Gastrocnemius medialis (tissue), 4 donors: ENCODE measurements around the gene SLAMF9. TPM values are rescaled to one million over a fixed set of nuclear protein-coding genes. Genes with fewer than 3 reads are reported as not detected.

Experiments
- ATAC-seq, 2 donors: fragments of 150-250 bp; one replicate each; pipeline ENCODE4 v1.9.1; 2016
- DNase-seq, 2 donors: peaks; one replicate each; pipeline ENCODE4 v3.0.0-alpha.2; 2019
- H3K27ac ChIP-seq, 4 donors: fragments of 200-600 bp; sonication (generic); 1 replicate in 1 of 4; 2 replicates in 3 of 4; pipeline ENCODE4 v1.5.1; 2016 to 2018; ENCODE audit warnings: mild to moderate bottlenecking in 2 of 4, moderate library complexity in 1 of 4
- H3K27me3 ChIP-seq, 3 donors: fragments of 200-600 bp; sonication (generic) in 2 of 3; 1 replicate in 1 of 3; 2 replicates in 2 of 3; pipeline versions ENCODE4 v1.5.1 to v1.6.0; 2016 to 2019; ENCODE audit warnings: mild to moderate bottlenecking in 1 of 3, moderate library complexity in 1 of 3
- H3K36me3 ChIP-seq, 2 donors: fragments of 200-600 bp; sonication (generic) in 1 of 2; one replicate each; pipeline ENCODE4 v1.5.1; 2017 to 2018
- H3K4me1 ChIP-seq, 2 donors: fragments of 200-600 bp; sonication (generic) in 1 of 2; one replicate each; pipeline ENCODE4 v1.5.1; 2016 to 2017; ENCODE audit warnings: mild to moderate bottlenecking in 2 of 2
- H3K4me3 ChIP-seq, 4 donors: fragments of 200-600 bp; sonication (generic) in 3 of 4; 1 replicate in 1 of 4; 2 replicates in 3 of 4; pipeline ENCODE4 v1.5.1; 2016 to 2019; ENCODE audit warnings: mild to moderate bottlenecking in 2 of 4
- H3K9me3 ChIP-seq, 3 donors: fragments of 200-600 bp; sonication (generic) in 2 of 3; 1 replicate in 1 of 3; 2 replicates in 2 of 3; pipeline ENCODE4 v1.5.1; 2016 to 2019
- POLR2A ChIP-seq, 2 donors: fragments of 450-650 bp; IDR thresholded peaks; one replicate each; pipeline ENCODE4 v1.6.1; 2017; ENCODE audit warnings: antibody characterized with exemption in 2 of 2, mild to moderate bottlenecking in 2 of 2, moderate library complexity in 2 of 2
- in situ Hi-C, 4 donors: fragments of 200-750 bp; cut with MboI; loops; one replicate each; pipeline versions ENCODE4 v1.15.0 to v1.8.0; 2017; ENCODE audit warnings: low sequenced_read_pairs in 4 of 4
- intact Hi-C: fragments of 100-400 bp; cut with DNase I; formaldehyde crosslinking; loops from one replicate; pipeline ENCODE4 v1.15.1; 2023; ENCODE audit warnings: low total_unique reads
- total RNA-seq, 4 donors: library from RNA; depleted of rRNA; stranded (reverse); fragments of >200 nt; gene quantifications; one replicate each; pipeline versions ENCODE4 v1.1.0 to v1.2.3, GENCODE V29; 2016
- TF ChIP-seq, protein P1 (sequence below), 5 experiments: fragments of 450-650 bp in 3 of 5; fragments of 200-600 bp in 2 of 5; sonication (generic) in 2 of 5; IDR thresholded peaks in 4 of 5; conservative IDR thresholded peaks in 1 of 5; 1 replicate in 4 of 5; 2 replicates in 1 of 5; pipeline ENCODE4 v1.5.1; 2016 to 2019; ENCODE audit warnings: antibody characterized with exemption in 5 of 5, mild to moderate bottlenecking in 3 of 5, moderate library complexity in 3 of 5

Gene SLAMF9
- total RNA-seq, 4 donors from 2014 or later: not detected

DNA sequence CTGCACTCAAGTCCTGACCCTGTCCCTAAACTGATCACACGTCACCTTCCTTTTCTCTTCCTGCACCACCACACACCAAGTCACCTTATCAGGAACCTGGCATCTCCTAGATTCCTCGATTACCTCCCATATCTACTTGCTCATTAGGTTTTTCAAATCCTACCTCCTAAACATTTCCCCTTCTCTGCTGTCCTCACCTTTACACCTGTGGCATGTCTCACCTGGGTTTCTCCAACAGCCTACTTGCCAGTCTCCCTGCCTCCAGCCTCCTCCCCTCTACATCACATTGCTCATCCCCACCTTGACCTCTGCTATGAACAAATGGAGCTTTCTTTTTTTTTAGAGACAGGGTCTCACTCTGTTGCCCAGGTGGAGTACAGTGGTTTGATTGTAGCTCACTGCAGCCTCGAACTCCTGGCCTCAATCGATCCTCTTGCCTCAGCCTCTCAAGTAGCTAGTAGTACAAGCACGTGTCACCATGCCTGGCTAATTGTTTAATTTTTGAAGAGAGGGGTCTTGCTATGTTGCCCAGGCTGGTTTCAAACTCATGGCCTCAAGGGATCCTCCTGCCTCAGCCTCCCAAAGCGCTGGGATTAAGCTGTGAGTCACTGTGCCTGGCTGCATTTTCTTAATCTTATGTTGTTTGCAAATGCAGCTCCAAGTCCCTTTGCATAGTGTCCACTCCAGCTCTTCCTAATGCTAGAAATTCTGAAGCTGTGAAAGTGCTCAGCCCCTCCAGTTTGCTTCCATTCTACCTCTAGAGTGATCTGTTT is 14.9 kb downstream of the SLAMF9 start:
- TF ChIP-seq POLR2A (IDR thresholded peaks at IDR 0.05): no peak
- TF ChIP-seq, protein P1, sequence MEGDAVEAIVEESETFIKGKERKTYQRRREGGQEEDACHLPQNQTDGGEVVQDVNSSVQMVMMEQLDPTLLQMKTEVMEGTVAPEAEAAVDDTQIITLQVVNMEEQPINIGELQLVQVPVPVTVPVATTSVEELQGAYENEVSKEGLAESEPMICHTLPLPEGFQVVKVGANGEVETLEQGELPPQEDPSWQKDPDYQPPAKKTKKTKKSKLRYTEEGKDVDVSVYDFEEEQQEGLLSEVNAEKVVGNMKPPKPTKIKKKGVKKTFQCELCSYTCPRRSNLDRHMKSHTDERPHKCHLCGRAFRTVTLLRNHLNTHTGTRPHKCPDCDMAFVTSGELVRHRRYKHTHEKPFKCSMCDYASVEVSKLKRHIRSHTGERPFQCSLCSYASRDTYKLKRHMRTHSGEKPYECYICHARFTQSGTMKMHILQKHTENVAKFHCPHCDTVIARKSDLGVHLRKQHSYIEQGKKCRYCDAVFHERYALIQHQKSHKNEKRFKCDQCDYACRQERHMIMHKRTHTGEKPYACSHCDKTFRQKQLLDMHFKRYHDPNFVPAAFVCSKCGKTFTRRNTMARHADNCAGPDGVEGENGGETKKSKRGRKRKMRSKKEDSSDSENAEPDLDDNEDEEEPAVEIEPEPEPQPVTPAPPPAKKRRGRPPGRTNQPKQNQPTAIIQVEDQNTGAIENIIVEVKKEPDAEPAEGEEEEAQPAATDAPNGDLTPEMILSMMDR (IDR thresholded peaks at IDR 0.05 in 4 of 5, conservative IDR thresholded peaks at IDR 0.05 in 1 of 5): no peak
- intact Hi-C loops: loop anchor here (5.0 kb wide), 1 partner anchor 157 kb away; the partner anchor contains the start of gene DUSP23
- Histone ChIP-seq H3K27me3 (peaks cover 13 to 16% (median 15%) of the 10 kb centered on the region in 3 donors), H3K27ac (no peak overlapping the region), H3K4me1 (no peaks in the 10 kb centered on the region), H3K4me3 (no peak overlapping the region), H3K36me3 (no peaks in the 10 kb centered on the region), H3K9me3 (no peaks in the 10 kb centered on the region)
- no peak for ATAC-seq
- in situ Hi-C loops: loop anchor here in 3 of 4 donors (5.0 to 10.0 kb wide), 2 partner anchors 66 to 68 kb away; no protein-coding TSS in a partner anchor
- no peak for DNase-seq

- Histone ChIP-seq H3K27me3 (peaks cover 7 to 13% (median 9%) of the 10 kb centered on the region in 3 donors), H3K4me1 (no peaks in the 10 kb centered on the region), H3K9me3 (no peaks in the 10 kb centered on the region), H3K4me3 (no peak overlapping the region), H3K36me3 (no peaks in the 10 kb centered on the region), H3K27ac (no peak overlapping the region)
- ATAC-seq: no peak
- in situ Hi-C loops (loop anchor here in 3 of 4 donors (5.0 to 10.0 kb wide), 2 partner anchors 66 to 69 kb away; no protein-coding TSS in a partner anchor), intact Hi-C loops (loop anchor here (5.0 kb wide), 1 partner anchor 156 kb away; the partner anchor contains the start of gene DUSP23)
- no peak for TF ChIP-seq POLR2A (IDR thresholded peaks at IDR 0.05)
- TF ChIP-seq, protein P1 (IDR thresholded peaks at IDR 0.05 in 4 of 5, conservative IDR thresholded peaks at IDR 0.05 in 1 of 5): no peak
- DNase-seq: no peak
Measured at GRCh38 chr1:159938211-159938852, 15.7 kb downstream of the SLAMF9 start.

GRCh38 chr1:159937054-159937750 is 16.8 kb downstream of the SLAMF9 start:
- DNase-seq (no peak), ATAC-seq (no peak)
- H3K36me3 ChIP-seq: no peaks in the 10 kb centered on the region
- H3K27me3 ChIP-seq: peaks cover 0 to 2% (median 1%) of the 10 kb centered on the region in 3 donors
- TF ChIP-seq POLR2A (IDR thresholded peaks at IDR 0.05): no peak
- TF ChIP-seq, protein P1 (IDR thresholded peaks at IDR 0.05 in 4 of 5, conservative IDR thresholded peaks at IDR 0.05 in 1 of 5): no peak
- H3K27ac ChIP-seq: no peak overlapping the region
- intact Hi-C loops (loop anchor here (5.0 kb wide), 1 partner anchor 155 kb away; the partner anchor contains the start of gene DUSP23), in situ Hi-C loops (loop anchor here in 3 of 4 donors (5.0 to 10.0 kb wide), 2 partner anchors 68 to 70 kb away; no protein-coding TSS in a partner anchor)
- no peaks in the 10 kb centered on the region for H3K4me1 ChIP-seq
- no peaks in the 10 kb centered on the region for H3K9me3 ChIP-seq
- H3K4me3 ChIP-seq: no peak overlapping the region

GRCh38 chr1:159936273-159936904 is 17.6 kb downstream of the SLAMF9 start:
- TF ChIP-seq POLR2A (IDR thresholded peaks at IDR 0.05): no peak
- TF ChIP-seq, protein P1 (IDR thresholded peaks at IDR 0.05 in 4 of 5, conservative IDR thresholded peaks at IDR 0.05 in 1 of 5): peak; percentile 82 to 97 (median 95)
- Histone ChIP-seq H3K4me3 (no peak overlapping the region), H3K36me3 (no peaks in the 10 kb centered on the region), H3K27ac (no peak overlapping the region), H3K27me3 (no peaks in the 10 kb centered on the region), H3K4me1 (no peaks in the 10 kb centered on the region), H3K9me3 (no peaks in the 10 kb centered on the region)
- in situ Hi-C loops: loop anchor here in 3 of 4 donors (5.0 to 10.0 kb wide), 2 partner anchors 68 to 71 kb away; no protein-coding TSS in a partner anchor
- DNase-seq: peak in 1 of 2 donors; percentile 43
- ATAC-seq: peak in 1 of 2 donors; percentile 76
- intact Hi-C loops: loop anchor here (1.0 to 5.0 kb wide), 2 partner anchors 71 to 154 kb away; partner anchors contain the start of gene DUSP23
